GM10847 (cell line): Measurements from ENCODE around the gene TMEM170B.

Experiments used
- POLR2A ChIP-seq: IDR thresholded peaks from 2 replicates; pipeline ENCODE4 v1.6.1; 2011; ENCODE audit not compliant: insufficient read length; ENCODE audit errors: extremely low read depth

Gene TMEM170B

GRCh38 chr6:11515763-11516162 lies 21.8 kb upstream of the TMEM170B start:
- TF ChIP-seq POLR2A, result no peak

GRCh38 chr6:11522812-11523605 lies 14.5 kb upstream of the TMEM170B start:
- TF ChIP-seq POLR2A, result no peak

GRCh38 chr6:11525468-11526155 lies 11.9 kb upstream of the TMEM170B start:
- TF ChIP-seq POLR2A, result no peak

GRCh38 chr6:11526156-11526505 lies 11.4 kb upstream of the TMEM170B start:
- no peak for TF ChIP-seq POLR2A

GRCh38 chr6:11527274-11527870 lies 10.2 kb upstream of the TMEM170B start:
- no peak for TF ChIP-seq POLR2A

GRCh38 chr6:11528996-11529395 lies 8.6 kb upstream of the TMEM170B start:
- TF ChIP-seq POLR2A, result no peak

GRCh38 chr6:11532097-11532496 lies 5.5 kb upstream of the TMEM170B start:
- no peak for TF ChIP-seq POLR2A

- TF ChIP-seq POLR2A, result no peak
These were observed 3.0 kb upstream of the TMEM170B start for GRCh38 chr6:11534561-11534960.

- no peak for TF ChIP-seq POLR2A
These were observed 1.7 kb upstream of the TMEM170B start for GRCh38 chr6:11535801-11536230.

GRCh38 chr6:11536795-11537194 lies 754 bp upstream of the TMEM170B start:
- TF ChIP-seq POLR2A, result no peak

GRCh38 chr6:11538052-11538818 lies 686 bp downstream of the TMEM170B start:
- TF ChIP-seq POLR2A, result no peak

- no peak for TF ChIP-seq POLR2A
These were observed 1.4 kb downstream of the TMEM170B start for GRCh38 chr6:11538819-11539468.

- TF ChIP-seq POLR2A, result no peak
These were observed 5.3 kb downstream of the TMEM170B start for GRCh38 chr6:11542863-11543262.

- no peak for TF ChIP-seq POLR2A
These were observed 6.5 kb downstream of the TMEM170B start for GRCh38 chr6:11543919-11544518.

- TF ChIP-seq POLR2A, result no peak
These were observed 13.5 kb downstream of the TMEM170B start for GRCh38 chr6:11551053-11551452.

- no peak for TF ChIP-seq POLR2A
These were observed 14.9 kb downstream of the TMEM170B start for GRCh38 chr6:11552442-11552841.
